Kidney (tissue), 14 donors: ENCODE data around the gene POLR3A. TPM values are rescaled to one million over a fixed set of nuclear protein-coding genes. Genes with fewer than 3 reads are reported as not detected.

Experiments used
- DNase-seq, 5 donors: peaks; one replicate each; pipeline ENCODE4 v3.0.0-alpha.2; 2013 to 2020
- FAIRE-seq: peaks from 2 replicates; lab custom pipeline; 2012; peaks lifted over from hg19 to GRCh38; lab: Jason Lieb, UNC
- H3K27ac ChIP-seq, 2 donors: one replicate each; pipeline ENCODE4 v1.7.0; 2013; ENCODE audit warnings: low read depth in 2 of 2, low read length in 2 of 2, inconsistent platforms in 1 of 2
- H3K27me3 ChIP-seq: one replicate; pipeline ENCODE4 v1.7.1; 2013; ENCODE audit warnings: low read length, inconsistent platforms; ENCODE audit not compliant: control insufficient read depth, insufficient read depth
- H3K36me3 ChIP-seq, 3 donors: one replicate each; pipeline versions ENCODE4 v1.7.0 to v1.7.1; 2013; ENCODE audit warnings: low read length in 3 of 3, control low read depth in 1 of 3, inconsistent platforms in 1 of 3; ENCODE audit not compliant: insufficient read depth in 3 of 3, control insufficient read depth in 2 of 3
- H3K4me1 ChIP-seq, 3 donors: one replicate each; pipeline versions ENCODE4 v1.7.0 to v1.7.1; 2013; ENCODE audit warnings: low read length in 3 of 3, inconsistent platforms in 1 of 3, low read depth in 1 of 3; ENCODE audit not compliant: control insufficient read depth in 2 of 3, insufficient read depth in 2 of 3
- H3K4me3 ChIP-seq, 3 donors: one replicate each; pipeline versions ENCODE4 v1.7.0 to v1.8.1; 2013; ENCODE audit warnings: low read length in 3 of 3, control low read depth in 1 of 3, inconsistent platforms in 1 of 3
- H3K9ac ChIP-seq, 3 donors: one replicate each; pipeline versions ENCODE4 v1.7.0 to v1.7.1; 2013; ENCODE audit warnings: low read length in 3 of 3, control low read depth in 1 of 3, inconsistent platforms in 1 of 3
- H3K9me3 ChIP-seq, 3 donors: one replicate each; pipeline versions ENCODE4 v1.7.0 to v1.7.1; 2013; ENCODE audit warnings: low read length in 3 of 3, control low read depth in 1 of 3, inconsistent platforms in 1 of 3; ENCODE audit not compliant: control insufficient read depth in 2 of 3, insufficient read depth in 1 of 3
- CTCF ChIP-seq: IDR thresholded peaks from 3 replicates; pipeline ENCODE4 v1.5.1; 2012; ENCODE audit warnings: mild to moderate bottlenecking, moderate library complexity, borderline replicate concordance; ENCODE audit not compliant: insufficient read depth; ENCODE audit errors: extremely low read depth
- intact Hi-C: fragments of 100-400 bp; cut with DNase I; formaldehyde crosslinking; loops from one replicate; pipeline ENCODE4 v1.11.1; 2022
- polyA plus RNA-seq: library from polyadenylated mRNA; stranded (reverse); fragments of 350-450 nt; fragmentation: Illumina TruSeq; extraction: RNeasy Lipid Tissue Mini Kit (QIAGEN cat#74804); gene quantifications from one replicate; pipeline ENCODE4 v1.2.3, GENCODE V29; 2014; ENCODE audit warnings: low read depth, low replicate concordance; ENCODE audit not compliant: insufficient read depth
- total RNA-seq: library from RNA; stranded (reverse); fragmentation: NEBNext Ultra II Directional; extraction: Animal tissue kit (Norgen Biotek cat#: 25700); gene quantifications from one replicate; pipeline ENCODE4 v1.2.1, GENCODE V29; 2021
- donor health status: control.
- donor health status: control.
- donor health status: control.
- donor health status: control.
- donor health status: control.
- donor health status: DM: yes; HTN: yes; CAD: no.
- donor health status: Normal renal cell carcinoma (clear cell type).

POLR3A gene
- total and polyA plus RNA-seq, 2 donors from 2014 or later: 4.9 to 13.3 TPM

DNA sequence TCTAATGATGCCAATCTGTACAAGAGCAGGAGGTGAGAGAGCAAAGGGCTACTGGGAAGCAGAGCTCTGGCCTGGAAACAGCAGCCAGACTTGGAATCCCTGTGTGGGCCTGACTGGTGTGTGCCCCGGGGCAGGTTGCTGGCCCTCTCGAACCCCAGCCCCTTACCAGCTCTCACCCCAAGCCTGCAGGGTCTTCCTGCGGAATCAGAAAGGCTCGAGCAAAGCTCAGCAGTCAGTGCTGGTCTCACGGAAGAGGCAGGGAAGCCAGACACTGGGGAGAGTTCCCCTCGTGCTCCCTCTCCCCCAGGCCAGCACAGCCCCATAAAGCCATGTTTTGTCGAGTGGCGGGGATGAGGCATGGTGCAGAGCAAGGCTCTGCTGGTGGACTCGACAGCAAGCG is 50.1 kb downstream of the POLR3A start:
- Histone ChIP-seq H3K4me3 (no peak overlapping the region), H3K27me3 (no peaks in the 10 kb centered on the region), H3K27ac (no peak overlapping the region), H3K9me3 (no peaks in the 10 kb centered on the region), H3K9ac (no peak overlapping the region), H3K36me3 (peaks cover 0 to 56% (median 53%) of the 10 kb centered on the region in 3 donors), H3K4me1 (no peaks in the 10 kb centered on the region)
- no peak for DNase-seq
- intact Hi-C loops: no loop called here
- no peak for FAIRE-seq
- no peak for TF ChIP-seq CTCF

DNA sequence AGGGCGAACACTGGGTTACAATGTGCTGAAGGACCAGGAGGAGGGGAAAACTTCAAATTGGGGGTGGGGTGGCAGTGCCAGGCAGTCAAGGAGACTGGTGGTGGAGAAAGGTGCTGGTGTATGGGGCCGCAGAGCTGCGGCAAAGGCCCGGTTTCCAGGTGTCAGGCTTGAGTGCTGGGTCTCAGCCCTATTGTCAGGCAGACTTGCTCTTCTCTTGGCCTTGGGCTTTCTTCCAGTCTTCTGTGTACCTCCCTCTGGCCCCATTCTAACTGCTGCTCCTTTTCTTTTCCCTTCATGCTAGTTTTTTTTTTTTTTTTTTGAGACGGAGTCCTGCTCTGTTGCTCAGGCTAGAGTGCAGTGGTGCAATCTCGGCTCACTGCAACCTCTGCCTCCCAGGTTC is 51.0 kb downstream of the POLR3A start:
- no peak for TF ChIP-seq CTCF
- Histone ChIP-seq H3K27me3 (no peaks in the 10 kb centered on the region), H3K4me1 (no peaks in the 10 kb centered on the region), H3K36me3 (peaks cover 0 to 49% (median 47%) of the 10 kb centered on the region in 3 donors), H3K27ac (no peak overlapping the region), H3K4me3 (no peak overlapping the region), H3K9me3 (no peaks in the 10 kb centered on the region), H3K9ac (no peak overlapping the region)
- intact Hi-C loops: no loop called here
- no peak for FAIRE-seq
- DNase-seq: no peak

DNA sequence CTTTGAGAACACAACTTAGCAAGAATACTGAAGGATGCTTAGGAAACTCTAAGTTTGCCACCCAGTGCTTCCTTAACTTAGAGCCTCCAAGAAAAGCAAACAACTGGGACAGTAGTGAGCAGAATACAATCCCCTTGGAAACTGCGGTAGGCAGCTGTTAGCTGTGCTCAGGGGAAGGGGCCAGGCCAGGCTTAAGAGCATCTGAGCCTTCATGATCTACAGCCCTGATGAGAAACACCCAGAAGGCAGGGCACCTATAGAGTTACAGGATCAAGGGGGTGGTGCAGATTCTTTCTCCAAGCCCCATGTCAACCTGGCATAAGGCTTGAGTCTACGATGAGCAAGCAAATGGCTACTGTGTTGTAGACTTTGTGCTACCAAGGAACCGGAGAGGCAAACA is 51.4 kb downstream of the POLR3A start:
- H3K36me3 ChIP-seq: peaks cover 0 to 49% (median 44%) of the 10 kb centered on the region in 3 donors
- H3K27me3 ChIP-seq: no peaks in the 10 kb centered on the region
- H3K9me3 ChIP-seq: no peaks in the 10 kb centered on the region
- TF ChIP-seq CTCF: no peak
- intact Hi-C loops: no loop called here
- H3K9ac ChIP-seq: no peak overlapping the region
- FAIRE-seq: no peak
- DNase-seq: no peak
- H3K4me3 ChIP-seq: no peak overlapping the region
- no peak overlapping the region for H3K27ac ChIP-seq
- no peaks in the 10 kb centered on the region for H3K4me1 ChIP-seq

GRCh38 chr10:77977016-77977415 is 52.3 kb downstream of the POLR3A start:
- no peak for FAIRE-seq
- Histone ChIP-seq H3K4me1 (no peaks in the 10 kb centered on the region), H3K27ac (no peak overlapping the region), H3K36me3 (peaks cover 0 to 42% (median 38%) of the 10 kb centered on the region in 3 donors), H3K27me3 (no peaks in the 10 kb centered on the region), H3K9ac (no peak overlapping the region), H3K9me3 (no peaks in the 10 kb centered on the region), H3K4me3 (no peak overlapping the region)
- intact Hi-C loops: no loop called here
- no peak for TF ChIP-seq CTCF
- DNase-seq: no peak
